ENCODE measurements around the gene ELMO1. TPM values are rescaled to one million over a fixed set of nuclear protein-coding genes. Genes with fewer than 3 reads are reported as not detected.
A peak's percentile ranks its signal among the peaks of the same experiment; 100 is the strongest.

Gene ELMO1
- total and polyA plus RNA-seq, 4 donors, result 29.2 to 98.3 (median 86.8) TPM

DNA sequence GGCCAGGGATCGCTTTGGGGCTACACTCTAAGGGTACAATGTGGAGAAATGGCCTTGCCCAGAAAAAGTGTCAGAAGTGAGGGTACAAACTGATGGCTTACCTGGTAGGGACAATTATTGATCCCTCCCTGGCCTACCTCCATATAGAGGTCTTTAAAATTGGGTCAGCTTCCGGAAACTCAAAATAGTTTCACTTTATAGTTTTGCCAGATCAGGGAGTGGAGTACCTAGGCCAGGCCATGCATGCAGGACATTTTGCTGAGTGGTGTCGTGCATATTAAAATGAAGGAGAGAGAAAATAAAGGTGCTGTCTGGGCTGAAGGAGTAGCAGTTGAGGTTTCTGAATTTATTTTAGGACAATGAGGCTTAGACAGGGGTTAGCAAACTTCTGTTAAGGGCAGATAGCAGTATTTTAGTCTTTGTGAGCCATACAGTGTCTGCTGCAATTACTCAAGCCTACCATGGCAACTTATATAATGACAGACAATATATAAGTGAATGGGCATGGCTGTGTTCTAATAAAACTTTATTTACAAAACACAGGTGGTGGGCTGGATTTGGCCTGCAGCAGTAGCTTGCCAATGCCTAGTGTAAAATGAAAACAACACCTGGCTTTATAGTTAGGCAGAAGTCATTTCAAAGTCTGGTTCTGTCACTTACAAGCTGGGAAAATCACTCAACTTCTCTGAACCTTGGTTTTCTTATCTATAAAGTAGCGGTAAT, 547.5 kb downstream of the ELMO1 start:
- no peak for DNase-seq (ENCODE audit: low read depth in 4 of 6, low spot score in 6 of 6)
- Histone ChIP-seq H3K9me3 (ENCODE audit: control insufficient read depth, insufficient read depth, low read length) (no peaks in the 10 kb centered on the region), H3K27ac (ENCODE audit: low read depth, low read length) (no peak overlapping the region), H3K4me1 (ENCODE audit: control insufficient read depth, insufficient read depth, low read length) (peaks cover 6% of the 10 kb centered on the region), H3K36me3 (ENCODE audit: control insufficient read depth, insufficient read depth, low read length) (no peaks in the 10 kb centered on the region), H3K4me3 (ENCODE audit: low read depth, low read length) (no peak overlapping the region), H3K27me3 (ENCODE audit: control insufficient read depth, insufficient read depth, low read length) (no peaks in the 10 kb centered on the region)
- 100% methylated on average over 3 of the region's 4 CpGs for WGBS (ENCODE audit: insufficient coverage)

DNA sequence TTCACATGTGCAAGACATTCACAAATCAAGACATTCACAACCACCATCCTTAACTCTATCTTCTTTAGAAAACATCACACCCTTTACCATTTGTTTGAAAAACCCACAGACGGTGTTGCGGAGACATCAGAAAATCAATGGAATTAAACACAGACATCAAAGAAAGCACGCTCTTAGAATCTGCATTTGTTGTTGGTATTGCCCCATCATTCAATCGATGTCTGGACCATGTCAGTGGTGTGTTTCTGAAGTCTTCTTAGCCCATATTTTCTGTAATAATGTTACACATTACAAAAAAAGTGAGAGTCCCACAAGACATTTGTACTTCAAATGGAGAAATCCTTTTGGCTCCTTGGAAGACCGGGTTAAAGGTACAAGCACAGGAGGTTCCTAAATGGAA, 550.5 kb downstream of the ELMO1 start:
- peaks cover 3% of the 10 kb centered on the region for H3K4me1 ChIP-seq (ENCODE audit: control insufficient read depth, insufficient read depth, low read length)
- DNase-seq (ENCODE audit: low read depth in 4 of 6, low spot score in 6 of 6), result no peak
- peaks cover 3% of the 10 kb centered on the region for H3K36me3 ChIP-seq (ENCODE audit: control insufficient read depth, insufficient read depth, low read length)
- H3K4me3 ChIP-seq (ENCODE audit: low read depth, low read length), result no peak overlapping the region
- 93% methylated on average over 1 of the region's 5 CpGs for WGBS (ENCODE audit: insufficient coverage)
- H3K9me3 ChIP-seq (ENCODE audit: control insufficient read depth, insufficient read depth, low read length), result no peaks in the 10 kb centered on the region
- H3K27ac ChIP-seq (ENCODE audit: low read depth, low read length), result no peak overlapping the region
- H3K27me3 ChIP-seq (ENCODE audit: control insufficient read depth, insufficient read depth, low read length), result no peaks in the 10 kb centered on the region

GRCh38 chr7:36896956-36897590, 551.6 kb downstream of the ELMO1 start:
- no peaks in the 10 kb centered on the region for H3K9me3 ChIP-seq (ENCODE audit: control insufficient read depth, insufficient read depth, low read length)
- H3K27ac ChIP-seq (ENCODE audit: low read depth, low read length), result no peak overlapping the region
- H3K4me3 ChIP-seq (ENCODE audit: low read depth, low read length), result no peak overlapping the region
- no peaks in the 10 kb centered on the region for H3K27me3 ChIP-seq (ENCODE audit: control insufficient read depth, insufficient read depth, low read length)
- no peak for DNase-seq (ENCODE audit: low read depth in 4 of 6, low spot score in 6 of 6)
- 93% methylated on average over 2 of the region's 4 CpGs for WGBS (ENCODE audit: insufficient coverage)
- peaks cover 3% of the 10 kb centered on the region for H3K36me3 ChIP-seq (ENCODE audit: control insufficient read depth, insufficient read depth, low read length)
- peaks cover 3% of the 10 kb centered on the region for H3K4me1 ChIP-seq (ENCODE audit: control insufficient read depth, insufficient read depth, low read length)

GRCh38 chr7:36896418-36896817, 552.2 kb downstream of the ELMO1 start:
- H3K4me1 ChIP-seq (ENCODE audit: control insufficient read depth, insufficient read depth, low read length), result peaks cover 3% of the 10 kb centered on the region
- no peak overlapping the region for H3K27ac ChIP-seq (ENCODE audit: low read depth, low read length)
- peaks cover 3% of the 10 kb centered on the region for H3K36me3 ChIP-seq (ENCODE audit: control insufficient read depth, insufficient read depth, low read length)
- DNase-seq (ENCODE audit: low read depth in 4 of 6, low spot score in 6 of 6), result no peak
- 83% methylated on average over 1 of the region's 1 CpG for WGBS (ENCODE audit: insufficient coverage)
- no peaks in the 10 kb centered on the region for H3K9me3 ChIP-seq (ENCODE audit: control insufficient read depth, insufficient read depth, low read length)
- no peaks in the 10 kb centered on the region for H3K27me3 ChIP-seq (ENCODE audit: control insufficient read depth, insufficient read depth, low read length)
- no peak overlapping the region for H3K4me3 ChIP-seq (ENCODE audit: low read depth, low read length)

GRCh38 chr7:36895192-36895591, 553.5 kb downstream of the ELMO1 start:
- Histone ChIP-seq H3K4me3 (ENCODE audit: low read depth, low read length) (no peak overlapping the region), H3K27me3 (ENCODE audit: control insufficient read depth, insufficient read depth, low read length) (no peaks in the 10 kb centered on the region), H3K36me3 (ENCODE audit: control insufficient read depth, insufficient read depth, low read length) (peaks cover 3% of the 10 kb centered on the region), H3K9me3 (ENCODE audit: control insufficient read depth, insufficient read depth, low read length) (no peaks in the 10 kb centered on the region), H3K4me1 (ENCODE audit: control insufficient read depth, insufficient read depth, low read length) (peaks cover 3% of the 10 kb centered on the region), H3K27ac (ENCODE audit: low read depth, low read length) (no peak overlapping the region)
- no CpG with 5 or more reads among the region's 4 CpGs for WGBS (ENCODE audit: insufficient coverage)
- peak in 2 of 6 donors; percentile 50 to 81 for DNase-seq (ENCODE audit: low read depth in 4 of 6, low spot score in 6 of 6)

GRCh38 chr7:36894190-36894589, 554.5 kb downstream of the ELMO1 start:
- peaks cover 3% of the 10 kb centered on the region for H3K4me1 ChIP-seq (ENCODE audit: control insufficient read depth, insufficient read depth, low read length)
- no peak overlapping the region for H3K4me3 ChIP-seq (ENCODE audit: low read depth, low read length)
- H3K27me3 ChIP-seq (ENCODE audit: control insufficient read depth, insufficient read depth, low read length), result no peaks in the 10 kb centered on the region
- WGBS (ENCODE audit: insufficient coverage), result 100% methylated on average over 1 of the region's 1 CpG
- peaks cover 3% of the 10 kb centered on the region for H3K36me3 ChIP-seq (ENCODE audit: control insufficient read depth, insufficient read depth, low read length)
- no peaks in the 10 kb centered on the region for H3K9me3 ChIP-seq (ENCODE audit: control insufficient read depth, insufficient read depth, low read length)
- H3K27ac ChIP-seq (ENCODE audit: low read depth, low read length), result no peak overlapping the region
- no peak for DNase-seq (ENCODE audit: low read depth in 4 of 6, low spot score in 6 of 6)

DNA sequence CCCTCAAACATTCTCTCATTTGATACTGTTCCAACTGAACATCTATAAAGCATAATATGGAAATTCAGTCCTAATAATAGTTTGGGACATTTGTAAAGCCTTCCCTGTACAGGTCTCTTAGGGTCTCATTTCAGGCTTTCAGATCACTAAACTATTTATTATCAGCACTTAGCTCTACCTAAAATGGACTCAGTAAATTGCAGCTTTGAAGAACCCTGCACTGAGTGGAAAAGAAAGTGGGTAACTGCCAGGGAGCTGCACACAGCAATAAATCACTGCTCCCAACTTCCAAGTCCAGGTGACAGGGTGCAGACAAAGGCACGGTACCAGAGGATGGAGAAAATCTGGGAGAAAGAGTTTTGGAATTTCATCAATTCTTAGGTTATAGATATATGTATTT, 559.5 kb downstream of the ELMO1 start:
- no CpG with 5 or more reads among the region's 1 CpG for WGBS (ENCODE audit: insufficient coverage)
- no peak overlapping the region for H3K27ac ChIP-seq (ENCODE audit: low read depth, low read length)

DNA sequence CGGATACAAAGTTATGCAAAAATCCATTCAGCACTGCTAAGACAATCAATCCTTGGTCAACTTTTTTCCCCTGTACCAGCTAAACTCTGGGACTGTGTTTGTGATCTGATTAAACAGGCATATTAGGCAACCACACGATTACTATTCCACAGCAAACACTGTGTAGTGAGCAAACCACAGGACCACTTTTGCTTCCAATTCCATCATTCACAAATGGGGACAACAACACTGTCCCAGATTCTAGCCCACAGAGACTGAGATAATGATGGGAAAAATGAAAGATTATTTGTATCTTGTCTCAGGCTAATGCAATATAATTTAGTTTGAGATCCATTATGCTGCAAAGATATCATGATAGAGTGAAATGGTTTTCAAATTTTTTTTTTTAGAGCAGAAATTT, 560.7 kb downstream of the ELMO1 start:
- no peak for DNase-seq (ENCODE audit: low read depth in 4 of 6, low spot score in 6 of 6)
- no peak overlapping the region for H3K27ac ChIP-seq (ENCODE audit: low read depth, low read length)
- no peaks in the 10 kb centered on the region for H3K9me3 ChIP-seq (ENCODE audit: control insufficient read depth, insufficient read depth, low read length)
- H3K4me3 ChIP-seq (ENCODE audit: low read depth, low read length), result no peak overlapping the region
- no peaks in the 10 kb centered on the region for H3K27me3 ChIP-seq (ENCODE audit: control insufficient read depth, insufficient read depth, low read length)
- 78% methylated on average over 1 of the region's 2 CpGs for WGBS (ENCODE audit: insufficient coverage)
- H3K36me3 ChIP-seq (ENCODE audit: control insufficient read depth, insufficient read depth, low read length), result no peaks in the 10 kb centered on the region
- no peaks in the 10 kb centered on the region for H3K4me1 ChIP-seq (ENCODE audit: control insufficient read depth, insufficient read depth, low read length)

More for the DNA sequence above, 559.5 kb downstream of the ELMO1 start:
- Histone ChIP-seq H3K27me3 (ENCODE audit: control insufficient read depth, insufficient read depth, low read length) (no peaks in the 10 kb centered on the region), H3K9me3 (ENCODE audit: control insufficient read depth, insufficient read depth, low read length) (no peaks in the 10 kb centered on the region), H3K36me3 (ENCODE audit: control insufficient read depth, insufficient read depth, low read length) (peaks cover 3% of the 10 kb centered on the region), H3K4me3 (ENCODE audit: low read depth, low read length) (no peak overlapping the region), H3K4me1 (ENCODE audit: control insufficient read depth, insufficient read depth, low read length) (no peaks in the 10 kb centered on the region)
- DNase-seq (ENCODE audit: low read depth in 4 of 6, low spot score in 6 of 6), result no peak

DNA sequence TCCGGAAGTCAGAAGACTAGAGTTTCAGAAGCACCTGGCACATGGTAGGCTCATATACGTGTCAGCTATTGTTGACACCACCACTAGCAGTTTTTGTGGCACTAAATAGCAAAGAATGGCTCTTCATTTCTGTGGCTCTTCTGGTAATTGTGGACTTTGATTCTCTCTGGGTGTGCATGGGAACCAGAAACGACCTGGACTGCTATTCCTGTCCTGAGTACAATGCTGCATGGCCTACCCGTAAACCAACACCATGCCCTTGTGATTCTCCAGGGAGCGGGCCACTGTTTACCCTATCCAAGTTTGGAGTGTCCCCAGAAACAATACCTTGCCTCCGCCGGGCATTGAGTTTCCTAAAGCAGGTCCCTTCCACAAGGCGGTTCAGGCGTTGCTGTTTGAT, 561.4 kb downstream of the ELMO1 start:
- 78% methylated on average over 9 of the region's 9 CpGs for WGBS (ENCODE audit: insufficient coverage)
- H3K36me3 ChIP-seq (ENCODE audit: control insufficient read depth, insufficient read depth, low read length), result no peaks in the 10 kb centered on the region
- no peak for DNase-seq (ENCODE audit: low read depth in 4 of 6, low spot score in 6 of 6)
- no peaks in the 10 kb centered on the region for H3K4me1 ChIP-seq (ENCODE audit: control insufficient read depth, insufficient read depth, low read length)
- no peaks in the 10 kb centered on the region for H3K9me3 ChIP-seq (ENCODE audit: control insufficient read depth, insufficient read depth, low read length)
- H3K27ac ChIP-seq (ENCODE audit: low read depth, low read length), result no peak overlapping the region
- no peak overlapping the region for H3K4me3 ChIP-seq (ENCODE audit: low read depth, low read length)
- H3K27me3 ChIP-seq (ENCODE audit: control insufficient read depth, insufficient read depth, low read length), result no peaks in the 10 kb centered on the region

- H3K27ac ChIP-seq (ENCODE audit: low read depth, low read length), result no peak overlapping the region
- H3K36me3 ChIP-seq (ENCODE audit: control insufficient read depth, insufficient read depth, low read length), result no peaks in the 10 kb centered on the region
- WGBS (ENCODE audit: insufficient coverage), result 90% methylated on average over 2 of the region's 5 CpGs
Observed at GRCh38 chr7:36884910-36885309, 563.8 kb downstream of the ELMO1 start.

More at GRCh38 chr7:36884910-36885309, 563.8 kb downstream of the ELMO1 start:
- DNase-seq (ENCODE audit: low read depth in 4 of 6, low spot score in 6 of 6), result no peak
- no peaks in the 10 kb centered on the region for H3K4me1 ChIP-seq (ENCODE audit: control insufficient read depth, insufficient read depth, low read length)
- H3K4me3 ChIP-seq (ENCODE audit: low read depth, low read length), result no peak overlapping the region
- no peaks in the 10 kb centered on the region for H3K27me3 ChIP-seq (ENCODE audit: control insufficient read depth, insufficient read depth, low read length)
- no peaks in the 10 kb centered on the region for H3K9me3 ChIP-seq (ENCODE audit: control insufficient read depth, insufficient read depth, low read length)
